Measurements from ENCODE around the gene MRPL20.

DNA sequence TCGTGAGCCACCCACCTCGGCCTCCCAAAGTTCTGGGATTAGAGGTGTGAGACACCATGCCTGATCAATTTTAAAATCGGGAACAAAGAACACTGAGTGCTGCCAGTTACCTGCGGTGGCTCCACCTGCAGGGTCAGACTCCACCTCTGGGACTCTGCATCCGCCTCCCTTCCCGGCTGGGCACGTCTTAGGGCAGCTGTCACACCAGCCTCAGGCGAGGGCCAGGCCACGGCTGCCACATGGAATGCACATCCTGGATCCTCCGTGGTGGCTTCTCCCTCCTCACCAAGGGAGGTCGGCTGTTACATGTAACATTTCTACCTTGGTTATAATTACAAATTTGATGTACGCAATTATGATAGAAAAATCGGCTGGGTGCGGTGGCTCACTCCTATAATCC is 42.8 kb downstream of the MRPL20 start:
- TF ChIP-seq, protein P1, sequence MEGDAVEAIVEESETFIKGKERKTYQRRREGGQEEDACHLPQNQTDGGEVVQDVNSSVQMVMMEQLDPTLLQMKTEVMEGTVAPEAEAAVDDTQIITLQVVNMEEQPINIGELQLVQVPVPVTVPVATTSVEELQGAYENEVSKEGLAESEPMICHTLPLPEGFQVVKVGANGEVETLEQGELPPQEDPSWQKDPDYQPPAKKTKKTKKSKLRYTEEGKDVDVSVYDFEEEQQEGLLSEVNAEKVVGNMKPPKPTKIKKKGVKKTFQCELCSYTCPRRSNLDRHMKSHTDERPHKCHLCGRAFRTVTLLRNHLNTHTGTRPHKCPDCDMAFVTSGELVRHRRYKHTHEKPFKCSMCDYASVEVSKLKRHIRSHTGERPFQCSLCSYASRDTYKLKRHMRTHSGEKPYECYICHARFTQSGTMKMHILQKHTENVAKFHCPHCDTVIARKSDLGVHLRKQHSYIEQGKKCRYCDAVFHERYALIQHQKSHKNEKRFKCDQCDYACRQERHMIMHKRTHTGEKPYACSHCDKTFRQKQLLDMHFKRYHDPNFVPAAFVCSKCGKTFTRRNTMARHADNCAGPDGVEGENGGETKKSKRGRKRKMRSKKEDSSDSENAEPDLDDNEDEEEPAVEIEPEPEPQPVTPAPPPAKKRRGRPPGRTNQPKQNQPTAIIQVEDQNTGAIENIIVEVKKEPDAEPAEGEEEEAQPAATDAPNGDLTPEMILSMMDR (IDR thresholded peaks at IDR 0.05), result no peak
- TF ChIP-seq EZH2phosphoT487 (IDR thresholded peaks at IDR 0.05), result no peak
- TF ChIP-seq EZH2 (IDR thresholded peaks at IDR 0.05), result no peak

Data from neural progenitor cell (in vitro differentiated cells).